Ascending aorta (tissue), 2 donors: Measurements from ENCODE around the gene SULF2. TPM values are rescaled to one million over a fixed set of nuclear protein-coding genes. Genes with fewer than 3 reads are reported as not detected.

Experiments used
- DNase-seq, 2 donors: peaks; one replicate each; pipeline ENCODE4 v3.0.0-alpha.2; 2019; ENCODE audit warnings: low spot score in 2 of 2
- H3K27ac ChIP-seq, 2 donors: fragments of 200-600 bp; sonication (generic); one replicate each; pipeline ENCODE4 v1.5.1; 2016 to 2017; ENCODE audit warnings: mild to moderate bottlenecking in 1 of 2
- H3K27me3 ChIP-seq: fragments of 200-600 bp; sonication (generic); one replicate; pipeline ENCODE4 v1.5.1; 2017
- H3K36me3 ChIP-seq, 2 donors: fragments of 200-600 bp; sonication (generic); one replicate each; pipeline ENCODE4 v1.5.1; 2016
- H3K4me1 ChIP-seq, 2 donors: fragments of 200-600 bp; sonication (generic); one replicate each; pipeline ENCODE4 v1.5.1; 2016 to 2017; ENCODE audit warnings: mild to moderate bottlenecking in 1 of 2
- H3K4me3 ChIP-seq, 2 donors: fragments of 200-600 bp; sonication (generic); one replicate each; pipeline ENCODE4 v1.5.1; 2016 to 2017; ENCODE audit warnings: mild to moderate bottlenecking in 1 of 2
- H3K9me3 ChIP-seq, 2 donors: fragments of 200-600 bp; sonication (generic); one replicate each; pipeline ENCODE4 v1.5.1; 2016
- CTCF ChIP-seq, 3 experiments: fragments of 200-600 bp in 2 of 3; fragments of 450-650 bp in 1 of 3; sonication (generic) in 2 of 3; IDR thresholded peaks; one replicate each; pipeline ENCODE4 v1.5.1; 2016 to 2019; ENCODE audit warnings: antibody characterized with exemption in 3 of 3, mild to moderate bottlenecking in 1 of 3, moderate library complexity in 1 of 3
- intact Hi-C: fragments of 100-400 bp; cut with DNase I; formaldehyde crosslinking; loops from one replicate; pipeline ENCODE4 v1.15.1; 2023
- total RNA-seq: library from RNA; depleted of rRNA; stranded (reverse); fragments of >200 nt; gene quantifications from one replicate; pipeline ENCODE4 v1.1.0, GENCODE V29; 2016

Gene SULF2
- total RNA-seq, 1 donor from 2014 or later, result 194 TPM

GRCh38 chr20:47708140-47708807, 77.0 kb downstream of the SULF2 start:
- intact Hi-C loops, result no loop called here
- no peak for TF ChIP-seq CTCF (IDR thresholded peaks at IDR 0.05)
- no peaks in the 10 kb centered on the region for H3K4me1 ChIP-seq
- H3K27ac ChIP-seq, result no peak overlapping the region
- no peaks in the 10 kb centered on the region for H3K36me3 ChIP-seq
- no peak for DNase-seq
- H3K9me3 ChIP-seq, result no peaks in the 10 kb centered on the region
- H3K27me3 ChIP-seq, result no peaks in the 10 kb centered on the region
- no peak overlapping the region for H3K4me3 ChIP-seq

- DNase-seq, result no peak
- no peak for TF ChIP-seq CTCF (IDR thresholded peaks at IDR 0.05)
- Histone ChIP-seq H3K36me3 (peaks cover 0 to 3% of the 10 kb centered on the region in 2 donors), H3K4me3 (no peak overlapping the region), H3K4me1 (no peaks in the 10 kb centered on the region), H3K9me3 (no peaks in the 10 kb centered on the region), H3K27ac (no peak overlapping the region), H3K27me3 (no peaks in the 10 kb centered on the region)
- intact Hi-C loops, result no loop called here
Observed at GRCh38 chr20:47706345-47706744, 78.9 kb downstream of the SULF2 start.

GRCh38 chr20:47705497-47705856, 79.8 kb downstream of the SULF2 start:
- intact Hi-C loops, result no loop called here
- H3K4me1 ChIP-seq, result no peaks in the 10 kb centered on the region
- H3K27ac ChIP-seq, result no peak overlapping the region
- DNase-seq, result no peak
- H3K4me3 ChIP-seq, result no peak overlapping the region
- H3K27me3 ChIP-seq, result no peaks in the 10 kb centered on the region
- peaks cover 0 to 8% of the 10 kb centered on the region in 2 donors for H3K36me3 ChIP-seq
- TF ChIP-seq CTCF (IDR thresholded peaks at IDR 0.05), result no peak
- no peaks in the 10 kb centered on the region for H3K9me3 ChIP-seq

- intact Hi-C loops, result no loop called here
- H3K4me1 ChIP-seq, result no peaks in the 10 kb centered on the region
- DNase-seq, result no peak
- H3K27ac ChIP-seq, result no peak overlapping the region
- TF ChIP-seq CTCF (IDR thresholded peaks at IDR 0.05), result no peak
- H3K4me3 ChIP-seq, result no peak overlapping the region
- H3K27me3 ChIP-seq, result no peaks in the 10 kb centered on the region
- no peaks in the 10 kb centered on the region for H3K9me3 ChIP-seq
- H3K36me3 ChIP-seq, result peaks cover 0 to 8% of the 10 kb centered on the region in 2 donors
Observed at GRCh38 chr20:47704746-47705496, 80.4 kb downstream of the SULF2 start.

GRCh38 chr20:47703748-47704147, 81.5 kb downstream of the SULF2 start:
- TF ChIP-seq CTCF (IDR thresholded peaks at IDR 0.05), result no peak
- no peaks in the 10 kb centered on the region for H3K4me1 ChIP-seq
- H3K27me3 ChIP-seq, result no peaks in the 10 kb centered on the region
- no peak overlapping the region for H3K27ac ChIP-seq
- H3K4me3 ChIP-seq, result no peak overlapping the region
- intact Hi-C loops, result no loop called here
- H3K9me3 ChIP-seq, result no peaks in the 10 kb centered on the region
- no peak for DNase-seq
- H3K36me3 ChIP-seq, result peaks cover 0 to 8% of the 10 kb centered on the region in 2 donors
